Stimulated activated CD4-positive, alpha-beta T cell treated with anti-CD3 and anti-CD28 coated beads, Interleukin-15, amount 100 ng/mL, for 48 hours (primary cell): ENCODE measurements around the gene ARTN.

Experiments used
- DNase-seq, 2 donors: peaks; one replicate each; pipeline ENCODE4 v3.0.0-alpha.2; 2020; ENCODE audit warnings: low read depth in 2 of 2

The ARTN gene

DNA sequence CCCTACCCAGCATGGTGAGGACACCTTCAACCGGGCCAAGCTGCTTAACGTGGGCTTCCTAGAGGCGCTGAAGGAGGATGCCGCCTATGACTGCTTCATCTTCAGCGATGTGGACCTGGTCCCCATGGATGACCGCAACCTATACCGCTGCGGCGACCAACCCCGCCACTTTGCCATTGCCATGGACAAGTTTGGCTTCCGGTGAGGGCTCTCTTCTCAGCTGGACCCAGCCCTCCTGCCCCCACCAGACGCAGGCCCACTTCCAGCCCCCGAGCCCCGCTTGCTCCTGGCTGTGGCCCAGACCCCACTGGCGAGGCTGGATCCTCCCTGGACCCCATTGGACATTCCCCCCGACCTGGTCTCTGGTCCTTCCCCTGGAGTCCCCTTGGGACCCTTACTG, 51.3 kb downstream of the ARTN start:
- no peak for DNase-seq

DNA sequence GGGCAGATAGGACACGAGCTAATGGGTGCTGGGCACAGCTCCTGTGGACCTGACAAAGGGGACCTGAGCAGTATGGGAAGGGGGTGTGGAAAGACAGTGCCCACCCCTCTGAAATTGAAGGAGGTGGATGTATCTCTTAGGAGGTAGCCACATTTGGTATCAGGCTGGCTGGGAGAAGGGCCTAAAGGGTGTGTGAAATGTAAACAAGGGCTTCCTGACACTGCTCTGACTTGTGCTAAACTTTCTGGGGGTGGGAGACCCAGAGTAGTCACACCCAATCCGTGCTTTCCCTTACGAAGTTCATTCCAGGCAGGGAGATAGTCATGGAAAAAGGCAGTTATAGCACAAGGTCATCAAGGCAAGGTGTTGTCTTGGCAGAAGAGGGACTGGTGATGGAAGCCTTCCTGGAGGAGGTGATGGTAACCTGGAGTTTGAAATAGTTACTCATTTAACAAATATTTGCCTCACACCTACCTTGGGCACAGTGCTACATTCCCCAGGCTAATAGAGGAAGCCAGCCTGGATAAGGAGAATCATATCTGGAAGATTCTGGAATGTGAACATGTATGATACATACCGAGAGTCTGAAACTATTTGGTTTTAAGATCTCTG, 52.5 kb downstream of the ARTN start:
- DNase-seq: no peak

GRCh38 chr1:43986712-43987111, 53.1 kb downstream of the ARTN start:
- no peak for DNase-seq
